Measurements from ENCODE around the gene GUCY2C.
"Not testable (repeated sequence)": the region's sequence is repeated elsewhere in the genome, so short reads cannot be mapped to it uniquely, and the experiment has no call there.

The GUCY2C gene

GRCh38 chr12:14689144-14689543 is 7.3 kb downstream of the GUCY2C start:
- FAIRE-seq, result no peak
- no peak for DNase-seq (ENCODE audit: insufficient read length, low spot score)

- not testable (repeated sequence) for FAIRE-seq
Measured at GRCh38 chr12:14682231-14682630, 14.2 kb downstream of the GUCY2C start.

GRCh38 chr12:14681625-14682024 is 14.8 kb downstream of the GUCY2C start:
- FAIRE-seq (no peak), DNase-seq (ENCODE audit: insufficient read length, low spot score) (no peak)

More at GRCh38 chr12:14682231-14682630, 14.2 kb downstream of the GUCY2C start:
- not testable (repeated sequence) for DNase-seq (ENCODE audit: insufficient read length, low spot score)

- FAIRE-seq, result no peak
- no peak for DNase-seq (ENCODE audit: insufficient read length, low spot score)
Measured at GRCh38 chr12:14681190-14681589, 15.2 kb downstream of the GUCY2C start.

- DNase-seq (ENCODE audit: insufficient read length, low spot score) (no peak), FAIRE-seq (no peak)
Measured at GRCh38 chr12:14678547-14679150, 17.8 kb downstream of the GUCY2C start.

GRCh38 chr12:14668591-14668990 is 27.8 kb downstream of the GUCY2C start:
- FAIRE-seq (no peak), DNase-seq (ENCODE audit: insufficient read length, low spot score) (no peak)

- FAIRE-seq, result no peak
- no peak for DNase-seq (ENCODE audit: insufficient read length, low spot score)
Measured at GRCh38 chr12:14665354-14666348, 30.7 kb downstream of the GUCY2C start.

- DNase-seq (ENCODE audit: insufficient read length, low spot score) (no peak), FAIRE-seq (peak; percentile 84)
Measured at GRCh38 chr12:14664434-14665023, 31.9 kb downstream of the GUCY2C start.

GRCh38 chr12:14663002-14663401 is 33.4 kb downstream of the GUCY2C start:
- DNase-seq (ENCODE audit: insufficient read length, low spot score), result no peak
- FAIRE-seq, result no peak

GRCh38 chr12:14656846-14657245 is 39.6 kb downstream of the GUCY2C start:
- no peak for FAIRE-seq
- DNase-seq (ENCODE audit: insufficient read length, low spot score), result no peak

- FAIRE-seq (no peak), DNase-seq (ENCODE audit: insufficient read length, low spot score) (no peak)
Measured at GRCh38 chr12:14655284-14655683, 41.1 kb downstream of the GUCY2C start.

- FAIRE-seq (no peak), DNase-seq (ENCODE audit: insufficient read length, low spot score) (no peak)
Measured at GRCh38 chr12:14654842-14655241, 41.6 kb downstream of the GUCY2C start.

- DNase-seq (ENCODE audit: insufficient read length, low spot score) (no peak), FAIRE-seq (no peak)
Measured at GRCh38 chr12:14654416-14654815, 42.0 kb downstream of the GUCY2C start.

GRCh38 chr12:14652483-14652882 is 43.9 kb downstream of the GUCY2C start:
- DNase-seq (ENCODE audit: insufficient read length, low spot score), result no peak
- FAIRE-seq, result no peak

GRCh38 chr12:14651371-14651770 is 45.0 kb downstream of the GUCY2C start:
- no peak for DNase-seq (ENCODE audit: insufficient read length, low spot score)
- no peak for FAIRE-seq

GRCh38 chr12:14650789-14651188 is 45.6 kb downstream of the GUCY2C start:
- DNase-seq (ENCODE audit: insufficient read length, low spot score) (no peak), FAIRE-seq (no peak)

GRCh38 chr12:14647028-14647750 is 49.2 kb downstream of the GUCY2C start:
- no peak for DNase-seq (ENCODE audit: insufficient read length, low spot score)
- no peak for FAIRE-seq

GRCh38 chr12:14643251-14643650 is 53.1 kb downstream of the GUCY2C start:
- FAIRE-seq (peak; percentile 14), DNase-seq (ENCODE audit: insufficient read length, low spot score) (no peak)

GRCh38 chr12:14638066-14638465 is 58.3 kb downstream of the GUCY2C start:
- DNase-seq (ENCODE audit: insufficient read length, low spot score) (no peak), FAIRE-seq (no peak)

GRCh38 chr12:14635776-14636175 is 60.6 kb downstream of the GUCY2C start:
- no peak for DNase-seq (ENCODE audit: insufficient read length, low spot score)
- no peak for FAIRE-seq

- no peak for FAIRE-seq
Measured at GRCh38 chr12:14630793-14631192, 65.6 kb downstream of the GUCY2C start.

More at GRCh38 chr12:14630793-14631192, 65.6 kb downstream of the GUCY2C start:
- DNase-seq (ENCODE audit: insufficient read length, low spot score), result no peak

Data from GM19239 (cell line).